HepG2 (cell line): ENCODE measurements around the gene CADPS2. TPM values are rescaled to one million over a fixed set of nuclear protein-coding genes. Genes with fewer than 3 reads are reported as not detected.

Source experiments
- DNMT1 ChIP-seq: sonication (generic); formaldehyde crosslinking; IDR thresholded peaks from 2 replicates; pipeline ENCODE4 v1.5.1; 2020; ENCODE audit warnings: mild to moderate bottlenecking, missing genetic modification reagents
- DPF2 ChIP-seq: sonication (generic); formaldehyde crosslinking; IDR thresholded peaks from 2 replicates; pipeline ENCODE4 v1.4.0; 2020; ENCODE audit warnings: mild to moderate bottlenecking, low read depth, missing genetic modification reagents, borderline replicate concordance
- FOXA1 ChIP-seq, 2 experiments: fragments of 450-650 bp in 1 of 2; sonication (generic) in 1 of 2; formaldehyde crosslinking in 1 of 2; IDR thresholded peaks; 2 replicates each; pipeline versions ENCODE4 v1.4.0 to v1.6.1; 2016 to 2020; ENCODE audit warnings: missing genetic modification reagents in 1 of 2
- FOXK1 ChIP-seq: sonication (generic); formaldehyde crosslinking; IDR thresholded peaks from 2 replicates; pipeline ENCODE4 v1.4.0; 2020; ENCODE audit warnings: low read depth, missing genetic modification reagents, borderline replicate concordance
- GFI1 ChIP-seq: sonication (generic); formaldehyde crosslinking; IDR thresholded peaks from 2 replicates; pipeline ENCODE4 v1.5.0; 2020; ENCODE audit warnings: missing genetic modification reagents, mild to moderate bottlenecking, borderline replicate concordance
- HES4 ChIP-seq: sonication (generic); formaldehyde crosslinking; IDR thresholded peaks from 2 replicates; pipeline ENCODE4 v1.9.0; 2021; ENCODE audit warnings: mild to moderate bottlenecking, missing genetic modification reagents, borderline replicate concordance
- HOXA5 ChIP-seq: sonication (generic); formaldehyde crosslinking; IDR thresholded peaks from 2 replicates; pipeline ENCODE4 v1.4.0; 2020; ENCODE audit warnings: missing genetic modification reagents
- MAFG ChIP-seq: sonication (generic); formaldehyde crosslinking; IDR thresholded peaks from 2 replicates; pipeline ENCODE4 v1.5.1; 2020; ENCODE audit warnings: mild to moderate bottlenecking, missing genetic modification reagents
- MIER2 ChIP-seq: IDR thresholded peaks from 2 replicates; pipeline ENCODE4 v1.6.1; 2016; ENCODE audit warnings: missing biosample characterization, missing genetic modification reagents
- SMC3 ChIP-seq: IDR thresholded peaks from 2 replicates; pipeline ENCODE4 v1.6.1; 2011; ENCODE audit warnings: low read length, improper control_type of control experiment
- SNAI1 ChIP-seq: sonication (generic); formaldehyde crosslinking; IDR thresholded peaks from 2 replicates; pipeline ENCODE4 v1.5.0; 2020; ENCODE audit warnings: mild to moderate bottlenecking, missing genetic modification reagents, borderline replicate concordance
- SRSF4 ChIP-seq: fragments of 200-400 bp; formaldehyde crosslinking; IDR thresholded peaks from one replicate; pipeline ENCODE4 v1.6.1; 2018; ENCODE audit warnings: mild to moderate bottlenecking, low read depth, low read length, moderate library complexity; ENCODE audit not compliant: poor library complexity, severe bottlenecking
- TBX2 ChIP-seq: sonication (generic); formaldehyde crosslinking; IDR thresholded peaks from 2 replicates; pipeline ENCODE4 v1.5.0; 2020; ENCODE audit warnings: missing genetic modification reagents, mild to moderate bottlenecking, borderline replicate concordance
- ZFY ChIP-seq: sonication (generic); formaldehyde crosslinking; IDR thresholded peaks from 2 replicates; pipeline ENCODE4 v1.4.0; 2020; ENCODE audit warnings: missing genetic modification reagents
- ZKSCAN5 ChIP-seq: sonication (generic); formaldehyde crosslinking; IDR thresholded peaks from 2 replicates; pipeline ENCODE4 v1.5.1; 2020; ENCODE audit warnings: mild to moderate bottlenecking, missing genetic modification reagents
- ZNF17 ChIP-seq: sonication (generic); formaldehyde crosslinking; IDR thresholded peaks from 2 replicates; pipeline ENCODE4 v1.5.0; 2020; ENCODE audit warnings: mild to moderate bottlenecking, missing genetic modification reagents
- ZNF343 ChIP-seq: sonication (generic); formaldehyde crosslinking; IDR thresholded peaks from 2 replicates; pipeline ENCODE4 v1.4.0; 2020; ENCODE audit warnings: mild to moderate bottlenecking, missing genetic modification reagents
- ZNF790 ChIP-seq: sonication (generic); formaldehyde crosslinking; IDR thresholded peaks from 2 replicates; pipeline ENCODE4 v1.8.0; 2022; ENCODE audit warnings: missing genetic modification reagents, mild to moderate bottlenecking, borderline replicate concordance
- ZNF839 ChIP-seq: sonication (generic); formaldehyde crosslinking; IDR thresholded peaks from 2 replicates; pipeline ENCODE4 v1.4.0; 2020; ENCODE audit warnings: missing genetic modification reagents, mild to moderate bottlenecking, borderline replicate concordance
- polyA plus RNA-seq, 8 experiments: library from polyadenylated mRNA; depleted of rRNA in 3 of 8; stranded (reverse) in 7 of 8; unstranded in 1 of 8; fragments of >200 nt; fragmentation: Illumina TruSeq in 4 of 8; extraction: Trizol in 4 of 8; gene quantifications; 2 replicates each; pipeline versions ENCODE4 v1.2.1 to v1.2.3, GENCODE V29; 2011 to 2016; ENCODE audit warnings: low read depth in 4 of 8, missing spikeins in 1 of 8, mixed read lengths in 1 of 8; ENCODE audit not compliant: insufficient read depth in 1 of 8
- total RNA-seq, 5 experiments: library from RNA; depleted of rRNA; stranded (reverse); fragments of >200 nt; fragmentation: Illumina TruSeq; extraction: Trizol; gene quantifications; 2 replicates each; pipeline ENCODE4 v1.2.3, GENCODE V29; 2016; ENCODE audit warnings: low read depth in 1 of 5
- TF ChIP-seq, protein P1 (sequence below): sonication (generic); formaldehyde crosslinking; IDR thresholded peaks from 2 replicates; pipeline ENCODE4 v1.5.0; 2020; ENCODE audit warnings: missing genetic modification reagents, mild to moderate bottlenecking, borderline replicate concordance
- TF ChIP-seq, protein P2 (sequence below): sonication (generic); formaldehyde crosslinking; IDR thresholded peaks from 2 replicates; pipeline ENCODE4 v1.8.1; 2023; ENCODE audit warnings: mild to moderate bottlenecking, missing genetic modification reagents
- TF ChIP-seq, protein P3 (sequence below): sonication (generic); formaldehyde crosslinking; IDR thresholded peaks from 2 replicates; pipeline ENCODE4 v1.4.0; 2020; ENCODE audit warnings: missing genetic modification reagents
- TF ChIP-seq, protein P4 (sequence below): sonication (generic); formaldehyde crosslinking; IDR thresholded peaks from 2 replicates; pipeline ENCODE4 v1.8.0; 2022; ENCODE audit warnings: missing genetic modification reagents, mild to moderate bottlenecking, borderline replicate concordance
- TF ChIP-seq, protein P5 (sequence below): sonication (generic); formaldehyde crosslinking; IDR thresholded peaks from 2 replicates; pipeline ENCODE4 v1.5.1; 2020; ENCODE audit warnings: missing genetic modification reagents, mild to moderate bottlenecking, borderline replicate concordance

CADPS2 gene
- total and polyA plus RNA-seq, 2 of the 13 experiments (the other 11 are each of a cell fraction or from before 2014, with no cell fraction given): 17.6 to 43.8 TPM

DNA sequence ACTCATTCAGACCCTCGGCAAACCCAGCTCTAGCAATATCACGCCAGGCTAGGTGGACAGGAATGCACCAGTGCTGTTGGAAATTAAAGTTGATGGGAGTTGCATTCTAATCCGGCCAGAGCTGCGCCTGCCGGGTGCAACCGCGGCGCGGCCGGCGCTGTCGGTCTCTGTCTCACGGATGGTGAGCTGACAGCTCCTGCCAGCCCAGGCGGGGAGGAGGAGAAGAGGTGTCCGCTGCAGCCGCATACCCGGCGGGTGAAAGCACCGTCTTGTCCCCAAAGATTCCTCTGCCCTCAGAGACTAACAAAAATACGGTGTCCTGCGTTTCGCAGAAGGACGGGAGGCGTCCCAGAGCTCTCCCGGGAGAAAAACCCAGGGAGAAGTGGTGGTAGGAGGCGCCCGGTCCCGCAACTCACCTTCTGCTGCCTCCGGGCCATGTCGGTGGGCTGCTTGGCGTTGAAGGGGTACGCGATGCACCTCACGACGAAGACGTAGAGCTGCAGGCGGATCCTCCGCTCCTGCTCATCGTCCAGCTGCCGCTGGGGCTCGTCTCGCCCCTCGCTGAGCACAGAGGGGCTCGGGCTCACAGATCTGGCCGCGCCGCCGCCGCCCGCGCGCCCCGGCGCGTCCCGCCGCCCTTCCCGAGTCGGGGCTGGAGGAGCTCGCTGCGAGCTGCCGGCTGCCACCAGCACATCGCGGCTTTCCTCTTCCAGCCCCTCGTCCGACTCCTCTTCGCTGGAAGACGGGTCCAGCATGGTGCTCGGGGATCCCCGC is 490 bp downstream of the CADPS2 start (continued):
- TF ChIP-seq, protein P1, sequence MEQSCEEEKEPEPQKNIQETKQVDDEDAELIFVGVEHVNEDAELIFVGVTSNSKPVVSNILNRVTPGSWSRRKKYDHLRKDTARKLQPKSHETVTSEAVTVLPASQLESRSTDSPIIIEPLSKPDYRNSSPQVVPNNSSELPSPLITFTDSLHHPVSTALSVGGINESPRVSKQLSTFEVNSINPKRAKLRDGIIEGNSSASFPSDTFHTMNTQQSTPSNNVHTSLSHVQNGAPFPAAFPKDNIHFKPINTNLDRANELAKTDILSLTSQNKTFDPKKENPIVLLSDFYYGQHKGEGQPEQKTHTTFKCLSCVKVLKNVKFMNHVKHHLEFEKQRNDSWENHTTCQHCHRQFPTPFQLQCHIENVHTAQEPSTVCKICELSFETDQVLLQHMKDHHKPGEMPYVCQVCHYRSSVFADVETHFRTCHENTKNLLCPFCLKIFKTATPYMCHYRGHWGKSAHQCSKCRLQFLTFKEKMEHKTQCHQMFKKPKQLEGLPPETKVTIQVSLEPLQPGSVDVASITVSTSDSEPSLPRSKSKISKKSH (CRISPR knock-in tag): no peak
- TF ChIP-seq TBX2 (CRISPR knock-in tag): no peak
- no peak for TF ChIP-seq SNAI1 (CRISPR knock-in tag)
- TF ChIP-seq ZKSCAN5 (CRISPR knock-in tag): no peak
- no peak; the same call in 1 of the 2 replicates for TF ChIP-seq ZFY
- TF ChIP-seq, protein P2, sequence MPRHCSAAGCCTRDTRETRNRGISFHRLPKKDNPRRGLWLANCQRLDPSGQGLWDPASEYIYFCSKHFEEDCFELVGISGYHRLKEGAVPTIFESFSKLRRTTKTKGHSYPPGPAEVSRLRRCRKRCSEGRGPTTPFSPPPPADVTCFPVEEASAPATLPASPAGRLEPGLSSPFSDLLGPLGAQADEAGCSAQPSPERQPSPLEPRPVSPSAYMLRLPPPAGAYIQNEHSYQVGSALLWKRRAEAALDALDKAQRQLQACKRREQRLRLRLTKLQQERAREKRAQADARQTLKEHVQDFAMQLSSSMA (CRISPR knock-in tag): no peak
- TF ChIP-seq MAFG: no peak
- TF ChIP-seq, protein P3, sequence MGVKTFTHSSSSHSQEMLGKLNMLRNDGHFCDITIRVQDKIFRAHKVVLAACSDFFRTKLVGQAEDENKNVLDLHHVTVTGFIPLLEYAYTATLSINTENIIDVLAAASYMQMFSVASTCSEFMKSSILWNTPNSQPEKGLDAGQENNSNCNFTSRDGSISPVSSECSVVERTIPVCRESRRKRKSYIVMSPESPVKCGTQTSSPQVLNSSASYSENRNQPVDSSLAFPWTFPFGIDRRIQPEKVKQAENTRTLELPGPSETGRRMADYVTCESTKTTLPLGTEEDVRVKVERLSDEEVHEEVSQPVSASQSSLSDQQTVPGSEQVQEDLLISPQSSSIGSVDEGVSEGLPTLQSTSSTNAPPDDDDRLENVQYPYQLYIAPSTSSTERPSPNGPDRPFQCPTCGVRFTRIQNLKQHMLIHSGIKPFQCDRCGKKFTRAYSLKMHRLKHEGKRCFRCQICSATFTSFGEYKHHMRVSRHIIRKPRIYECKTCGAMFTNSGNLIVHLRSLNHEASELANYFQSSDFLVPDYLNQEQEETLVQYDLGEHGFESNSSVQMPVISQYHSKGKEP (CRISPR knock-in tag): no peak
- TF ChIP-seq ZNF839 (CRISPR knock-in tag): no peak
- no peak for TF ChIP-seq DPF2 (CRISPR knock-in tag)
- TF ChIP-seq ZNF17 (CRISPR knock-in tag): no peak
- TF ChIP-seq GFI1 (CRISPR knock-in tag): no peak
- TF ChIP-seq FOXK1 (CRISPR knock-in tag): no peak
- TF ChIP-seq SMC3: no peak
- TF ChIP-seq, protein P4, sequence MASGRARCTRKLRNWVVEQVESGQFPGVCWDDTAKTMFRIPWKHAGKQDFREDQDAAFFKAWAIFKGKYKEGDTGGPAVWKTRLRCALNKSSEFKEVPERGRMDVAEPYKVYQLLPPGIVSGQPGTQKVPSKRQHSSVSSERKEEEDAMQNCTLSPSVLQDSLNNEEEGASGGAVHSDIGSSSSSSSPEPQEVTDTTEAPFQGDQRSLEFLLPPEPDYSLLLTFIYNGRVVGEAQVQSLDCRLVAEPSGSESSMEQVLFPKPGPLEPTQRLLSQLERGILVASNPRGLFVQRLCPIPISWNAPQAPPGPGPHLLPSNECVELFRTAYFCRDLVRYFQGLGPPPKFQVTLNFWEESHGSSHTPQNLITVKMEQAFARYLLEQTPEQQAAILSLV (CRISPR knock-in tag): no peak
- no peak for TF ChIP-seq HOXA5 (CRISPR knock-in tag)
- no peak for TF ChIP-seq FOXA1 (IDR thresholded peaks at IDR 0.05)
- TF ChIP-seq FOXA1 (CRISPR knock-in tag; IDR thresholded peaks at IDR 0.05): no peak
- TF ChIP-seq ZNF343 (CRISPR knock-in tag): 0 out of 2 replicates have a peak, but pooled peaks have one; percentile 56
- no peak for TF ChIP-seq SRSF4
- TF ChIP-seq DNMT1 (CRISPR knock-in tag): peak; percentile 56; the same call in 1 of the 2 replicates
- TF ChIP-seq, protein P5, sequence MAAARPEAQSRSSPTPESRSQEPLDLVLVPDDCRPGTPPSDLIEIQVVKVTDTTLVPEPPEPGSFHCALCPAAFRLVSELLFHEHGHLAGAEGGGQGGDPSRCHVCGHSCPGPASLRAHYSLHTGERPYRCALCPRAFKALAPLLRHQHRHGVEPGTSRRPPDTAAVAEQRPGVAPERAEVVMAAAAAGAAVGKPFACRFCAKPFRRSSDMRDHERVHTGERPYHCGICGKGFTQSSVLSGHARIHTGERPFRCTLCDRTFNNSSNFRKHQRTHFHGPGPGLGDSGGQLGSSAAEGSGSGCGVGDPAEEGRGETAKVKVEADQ: no peak
- no peak for TF ChIP-seq MIER2
- 0 out of 2 replicates have a peak, but pooled peaks have one; percentile 41 for TF ChIP-seq HES4 (CRISPR knock-in tag)
- 0 out of 2 replicates have a peak, but pooled peaks have one; percentile 40 for TF ChIP-seq ZNF790 (CRISPR knock-in tag)
